GM18907 (cell line): Measurements from ENCODE around the gene PARP8.
A peak's percentile ranks its signal among the peaks of the same experiment; 100 is the strongest.
"Not testable (repeated sequence)": the region's sequence is repeated elsewhere in the genome, so short reads cannot be mapped to it uniquely, and the experiment has no call there.

Experiments used
- ATAC-seq: cut with Tn5 transposase; IDR thresholded peaks from one replicate; pipeline ENCODE4 v1.9.1; 2021; ENCODE audit warnings: mild to moderate bottlenecking, moderate library complexity; ENCODE audit not compliant: unreplicated experiment

The PARP8 gene

GRCh38 chr5:50666261-50667022 lies at the start of gene PARP8:
Gene PARP8, plus strand, starts transcription at chr5:50666637. Its CDS starts 459 bp downstream, at chr5:50667096.
- ATAC-seq: peak; percentile 49

GRCh38 chr5:50623666-50624065 lies 42.8 kb upstream of the PARP8 start:
- ATAC-seq: no peak

GRCh38 chr5:50634866-50635265 lies 31.6 kb upstream of the PARP8 start:
- ATAC-seq: not testable (repeated sequence)

GRCh38 chr5:50637576-50637975 lies 28.9 kb upstream of the PARP8 start:
- not testable (repeated sequence) for ATAC-seq

GRCh38 chr5:50646591-50646990 lies 19.8 kb upstream of the PARP8 start:
- ATAC-seq: no peak

- ATAC-seq: no peak
These were observed 18.7 kb upstream of the PARP8 start for GRCh38 chr5:50647726-50648125.

GRCh38 chr5:50653946-50654345 lies 12.5 kb upstream of the PARP8 start:
- peak; percentile 73 for ATAC-seq

GRCh38 chr5:50655067-50655809 lies 11.2 kb upstream of the PARP8 start:
- no peak for ATAC-seq

GRCh38 chr5:50655810-50656205 lies 10.6 kb upstream of the PARP8 start:
- ATAC-seq: no peak

- ATAC-seq: no peak
These were observed 9.4 kb upstream of the PARP8 start for GRCh38 chr5:50657044-50657443.

GRCh38 chr5:50658246-50658645 lies 8.2 kb upstream of the PARP8 start:
- no peak for ATAC-seq

- no peak for ATAC-seq
These were observed 2.8 kb upstream of the PARP8 start for GRCh38 chr5:50663636-50664035.

GRCh38 chr5:50665091-50665490 lies 1.3 kb upstream of the PARP8 start:
- no peak for ATAC-seq

- not testable (repeated sequence) for ATAC-seq
These were observed 655 bp upstream of the PARP8 start for GRCh38 chr5:50665761-50666202.

GRCh38 chr5:50667023-50667652 lies 701 bp downstream of the PARP8 start:
- ATAC-seq: peak; percentile 58

GRCh38 chr5:50667653-50668595 lies 1.5 kb downstream of the PARP8 start:
- peak; percentile 91 for ATAC-seq

GRCh38 chr5:50668636-50669035 lies 2.2 kb downstream of the PARP8 start:
- ATAC-seq: not testable (repeated sequence)

- no peak for ATAC-seq
These were observed 6.2 kb downstream of the PARP8 start for GRCh38 chr5:50672663-50673062.

- not testable (repeated sequence) for ATAC-seq
These were observed 7.0 kb downstream of the PARP8 start for GRCh38 chr5:50673444-50673843.

- ATAC-seq: no peak
These were observed 8.9 kb downstream of the PARP8 start for GRCh38 chr5:50675385-50675784.
